GM12878 (cell line): Measurements from ENCODE around the gene BMP2K. TPM values are rescaled to one million over a fixed set of nuclear protein-coding genes. Genes with fewer than 3 reads are reported as not detected.

ENCODE experiments used
- CHD1 ChIP-seq: IDR thresholded peaks from 2 replicates; pipeline ENCODE4 v1.6.1; 2012; ENCODE audit warnings: low read depth, low read length, improper control_type of control experiment
- CTCF ChIP-seq, 3 experiments: IDR thresholded peaks in 2 of 3; conservative IDR thresholded peaks in 1 of 3; 2 replicates each; pipeline ENCODE4 v1.5.1; 2011; ENCODE audit warnings: low read depth in 3 of 3, low read length in 3 of 3, mild to moderate bottlenecking in 3 of 3, control low read depth in 2 of 3, moderate library complexity in 2 of 3, inconsistent platforms in 1 of 3, mixed read lengths in 1 of 3; ENCODE audit not compliant: control insufficient read depth in 2 of 3, insufficient read depth in 1 of 3; ENCODE audit errors: extremely low read depth in 1 of 3
- ETV6 ChIP-seq, 2 experiments: fragments of 450-650 bp in 1 of 2; IDR thresholded peaks in 1 of 2; conservative IDR thresholded peaks in 1 of 2; 2 replicates each; pipeline ENCODE4 v1.6.1; 2014; ENCODE audit warnings: antibody characterized with exemption in 1 of 2, borderline replicate concordance in 1 of 2, low read depth in 1 of 2, mild to moderate bottlenecking in 1 of 2, moderate library complexity in 1 of 2
- HDGF ChIP-seq: fragments of 450-650 bp; IDR thresholded peaks from 2 replicates; pipeline ENCODE4 v1.6.1; 2016; ENCODE audit warnings: antibody characterized with exemption
- KAT2A ChIP-seq: conservative IDR thresholded peaks from 2 replicates; pipeline ENCODE4 v1.6.1; 2011; ENCODE audit warnings: low read depth, low read length; ENCODE audit not compliant: control insufficient read depth
- STAT3 ChIP-seq: IDR thresholded peaks from 2 replicates; pipeline ENCODE4 v1.6.1; 2011; ENCODE audit warnings: low read depth, low read length, improper control_type of control experiment
- TCF12 ChIP-seq: IDR thresholded peaks from 2 replicates; pipeline ENCODE4 v1.6.1; 2011; ENCODE audit warnings: low read depth, mild to moderate bottlenecking, low read length
- ZBTB4 ChIP-seq: fragments of 450-650 bp; formaldehyde crosslinking; IDR thresholded peaks from 2 replicates; pipeline ENCODE4 v1.4.0; 2022; ENCODE audit warnings: mild to moderate bottlenecking, moderate library complexity
- ZNF217 ChIP-seq: fragments of 450-650 bp; IDR thresholded peaks from 2 replicates; pipeline ENCODE4 v1.6.1; 2017; ENCODE audit warnings: antibody characterized with exemption, mild to moderate bottlenecking
- polyA plus RNA-seq, 11 experiments: library from polyadenylated mRNA; depleted of rRNA in 4 of 11; unstranded in 6 of 11; stranded (reverse) in 5 of 11; fragments of >200 nt; fragmentation: Nextera tagmentation in 4 of 11; fragmentation: Illumina TruSeq in 1 of 11; extraction: Ambion mirVana in 4 of 11; extraction: Trizol in 1 of 11; gene quantifications; 1 replicate in 1 of 11; 2 replicates in 10 of 11; pipeline versions ENCODE4 v1.2.1 to v1.2.3, GENCODE V29; 2011 to 2016; ENCODE audit warnings: inconsistent platforms in 2 of 11, missing spikeins in 2 of 11, low read depth in 1 of 11
- total RNA-seq, 4 experiments: library from RNA; depleted of rRNA in 3 of 4; stranded (reverse); fragments of >200 nt in 3 of 4; fragmentation: Illumina TruSeq in 1 of 4; extraction: Trizol in 1 of 4; gene quantifications; 2 replicates each; pipeline versions ENCODE4 v1.2.1 to v1.2.3, GENCODE V29; 2013 to 2021
- TF ChIP-seq, protein P1 (sequence below): fragments of 450-650 bp; IDR thresholded peaks from 2 replicates; pipeline ENCODE4 v1.6.1; 2017; ENCODE audit warnings: low read depth, mild to moderate bottlenecking, moderate library complexity
- TF ChIP-seq, protein P2 (sequence below): fragments of 450-650 bp; IDR thresholded peaks from 2 replicates; pipeline ENCODE4 v1.6.1; 2017; ENCODE audit warnings: antibody characterized with exemption, mild to moderate bottlenecking, moderate library complexity
- TF ChIP-seq, protein P3 (sequence below): fragments of 450-650 bp; IDR thresholded peaks from 2 replicates; pipeline ENCODE4 v1.6.1; 2017; ENCODE audit warnings: mild to moderate bottlenecking
- TF ChIP-seq, protein P4 (sequence below): IDR thresholded peaks from 2 replicates; pipeline ENCODE4 v1.6.1; 2011; ENCODE audit warnings: low read depth, low read length, improper control_type of control experiment, borderline replicate concordance

Gene BMP2K
- total and polyA plus RNA-seq, 10 of the 15 experiments (the other 5 are each of a cell fraction or from before 2014, with no cell fraction given) = 3.3 to 84.6 (median 24.8) TPM

DNA sequence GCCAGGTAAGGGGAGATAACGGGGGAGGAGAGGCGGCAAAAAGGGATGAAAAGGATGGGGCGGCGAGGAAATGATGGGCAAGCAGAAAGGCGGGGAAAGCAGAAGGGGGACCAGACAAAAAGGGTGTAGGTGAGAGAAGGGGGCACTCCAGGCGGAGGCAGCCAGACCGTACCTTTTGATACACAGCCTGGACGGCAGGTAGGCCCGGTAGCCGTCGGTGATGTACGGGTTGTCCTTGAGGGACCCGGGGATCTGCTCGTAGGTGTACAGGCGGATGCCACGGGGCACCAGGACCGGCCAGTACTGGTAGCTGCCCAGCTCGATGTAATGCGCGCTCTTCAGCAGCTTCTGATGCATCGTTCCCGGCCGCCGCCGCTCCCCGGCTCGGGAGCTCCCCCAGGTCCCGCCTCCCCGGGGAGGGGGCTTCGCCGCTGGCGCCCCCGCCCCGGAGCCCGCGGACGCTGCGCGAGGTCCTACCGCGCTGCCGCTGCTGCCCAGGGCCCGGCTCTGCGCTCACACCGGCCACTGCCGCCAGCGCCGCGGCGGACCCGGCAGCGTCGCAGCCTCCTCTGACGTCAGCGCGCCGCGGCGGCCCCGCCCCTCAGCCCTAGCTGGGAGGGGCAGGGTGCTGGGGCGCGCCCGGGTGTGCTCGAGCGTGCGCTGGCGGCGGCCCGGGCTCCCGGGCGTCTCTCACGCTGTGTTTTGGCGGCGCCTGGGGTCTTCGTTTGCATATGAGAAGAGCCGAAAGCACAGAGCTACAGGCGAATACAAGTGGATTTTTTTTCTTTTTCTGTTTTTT lies 162.9 kb downstream of the BMP2K start, which contains the start of gene PAQR3 (continued):
- TF ChIP-seq, protein P1, sequence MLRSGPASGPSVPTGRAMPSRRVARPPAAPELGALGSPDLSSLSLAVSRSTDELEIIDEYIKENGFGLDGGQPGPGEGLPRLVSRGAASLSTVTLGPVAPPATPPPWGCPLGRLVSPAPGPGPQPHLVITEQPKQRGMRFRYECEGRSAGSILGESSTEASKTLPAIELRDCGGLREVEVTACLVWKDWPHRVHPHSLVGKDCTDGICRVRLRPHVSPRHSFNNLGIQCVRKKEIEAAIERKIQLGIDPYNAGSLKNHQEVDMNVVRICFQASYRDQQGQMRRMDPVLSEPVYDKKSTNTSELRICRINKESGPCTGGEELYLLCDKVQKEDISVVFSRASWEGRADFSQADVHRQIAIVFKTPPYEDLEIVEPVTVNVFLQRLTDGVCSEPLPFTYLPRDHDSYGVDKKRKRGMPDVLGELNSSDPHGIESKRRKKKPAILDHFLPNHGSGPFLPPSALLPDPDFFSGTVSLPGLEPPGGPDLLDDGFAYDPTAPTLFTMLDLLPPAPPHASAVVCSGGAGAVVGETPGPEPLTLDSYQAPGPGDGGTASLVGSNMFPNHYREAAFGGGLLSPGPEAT = no peak
- TF ChIP-seq CTCF (IDR thresholded peaks at IDR 0.05 in 2 of 3, conservative IDR thresholded peaks at IDR 0.05 in 1 of 3; ENCODE audit: control insufficient read depth in 2 of 3, extremely low read depth in 1 of 3, insufficient read depth in 1 of 3, low read depth in 3 of 3, low read length in 3 of 3) (0 out of 6 replicates have a peak, but pooled peaks of 1 of the 3 experiments have one; percentile 1), TCF12 (no peak), ETV6 (conservative IDR thresholded peaks at IDR 0.05 in 1 of 2, IDR thresholded peaks at IDR 0.05 in 1 of 2; ENCODE audit: borderline replicate concordance in 1 of 2, low read depth in 1 of 2) (no peak), HDGF (peak; percentile 56; the same call in 1 of the 2 replicates), KAT2A (no peak), ZNF217 (0 out of 2 replicates have a peak, but pooled peaks have one; percentile 58), STAT3 (no peak), ZBTB4 (CRISPR knock-in tag) (no peak), CHD1 (no peak)
- TF ChIP-seq, protein P2, sequence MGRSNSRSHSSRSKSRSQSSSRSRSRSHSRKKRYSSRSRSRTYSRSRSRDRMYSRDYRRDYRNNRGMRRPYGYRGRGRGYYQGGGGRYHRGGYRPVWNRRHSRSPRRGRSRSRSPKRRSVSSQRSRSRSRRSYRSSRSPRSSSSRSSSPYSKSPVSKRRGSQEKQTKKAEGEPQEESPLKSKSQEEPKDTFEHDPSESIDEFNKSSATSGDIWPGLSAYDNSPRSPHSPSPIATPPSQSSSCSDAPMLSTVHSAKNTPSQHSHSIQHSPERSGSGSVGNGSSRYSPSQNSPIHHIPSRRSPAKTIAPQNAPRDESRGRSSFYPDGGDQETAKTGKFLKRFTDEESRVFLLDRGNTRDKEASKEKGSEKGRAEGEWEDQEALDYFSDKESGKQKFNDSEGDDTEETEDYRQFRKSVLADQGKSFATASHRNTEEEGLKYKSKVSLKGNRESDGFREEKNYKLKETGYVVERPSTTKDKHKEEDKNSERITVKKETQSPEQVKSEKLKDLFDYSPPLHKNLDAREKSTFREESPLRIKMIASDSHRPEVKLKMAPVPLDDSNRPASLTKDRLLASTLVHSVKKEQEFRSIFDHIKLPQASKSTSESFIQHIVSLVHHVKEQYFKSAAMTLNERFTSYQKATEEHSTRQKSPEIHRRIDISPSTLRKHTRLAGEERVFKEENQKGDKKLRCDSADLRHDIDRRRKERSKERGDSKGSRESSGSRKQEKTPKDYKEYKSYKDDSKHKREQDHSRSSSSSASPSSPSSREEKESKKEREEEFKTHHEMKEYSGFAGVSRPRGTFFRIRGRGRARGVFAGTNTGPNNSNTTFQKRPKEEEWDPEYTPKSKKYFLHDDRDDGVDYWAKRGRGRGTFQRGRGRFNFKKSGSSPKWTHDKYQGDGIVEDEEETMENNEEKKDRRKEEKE = no peak
- TF ChIP-seq, protein P3, sequence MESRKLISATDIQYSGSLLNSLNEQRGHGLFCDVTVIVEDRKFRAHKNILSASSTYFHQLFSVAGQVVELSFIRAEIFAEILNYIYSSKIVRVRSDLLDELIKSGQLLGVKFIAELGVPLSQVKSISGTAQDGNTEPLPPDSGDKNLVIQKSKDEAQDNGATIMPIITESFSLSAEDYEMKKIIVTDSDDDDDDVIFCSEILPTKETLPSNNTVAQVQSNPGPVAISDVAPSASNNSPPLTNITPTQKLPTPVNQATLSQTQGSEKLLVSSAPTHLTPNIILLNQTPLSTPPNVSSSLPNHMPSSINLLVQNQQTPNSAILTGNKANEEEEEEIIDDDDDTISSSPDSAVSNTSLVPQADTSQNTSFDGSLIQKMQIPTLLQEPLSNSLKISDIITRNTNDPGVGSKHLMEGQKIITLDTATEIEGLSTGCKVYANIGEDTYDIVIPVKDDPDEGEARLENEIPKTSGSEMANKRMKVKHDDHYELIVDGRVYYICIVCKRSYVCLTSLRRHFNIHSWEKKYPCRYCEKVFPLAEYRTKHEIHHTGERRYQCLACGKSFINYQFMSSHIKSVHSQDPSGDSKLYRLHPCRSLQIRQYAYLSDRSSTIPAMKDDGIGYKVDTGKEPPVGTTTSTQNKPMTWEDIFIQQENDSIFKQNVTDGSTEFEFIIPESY = no peak
- TF ChIP-seq, protein P4, sequence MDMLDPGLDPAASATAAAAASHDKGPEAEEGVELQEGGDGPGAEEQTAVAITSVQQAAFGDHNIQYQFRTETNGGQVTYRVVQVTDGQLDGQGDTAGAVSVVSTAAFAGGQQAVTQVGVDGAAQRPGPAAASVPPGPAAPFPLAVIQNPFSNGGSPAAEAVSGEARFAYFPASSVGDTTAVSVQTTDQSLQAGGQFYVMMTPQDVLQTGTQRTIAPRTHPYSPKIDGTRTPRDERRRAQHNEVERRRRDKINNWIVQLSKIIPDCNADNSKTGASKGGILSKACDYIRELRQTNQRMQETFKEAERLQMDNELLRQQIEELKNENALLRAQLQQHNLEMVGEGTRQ = no peak
